ENCODE results near the gene TRIM45. TPM values are rescaled to one million over a fixed set of nuclear protein-coding genes. Genes with fewer than 3 reads are reported as not detected.
"Not testable (repeated sequence)": the region's sequence is repeated elsewhere in the genome, so short reads cannot be mapped to it uniquely, and the experiment has no call there.

The TRIM45 gene
- total RNA-seq, 2 experiments from 2014 or later: 0.25 to 0.88 TPM

- H3K4me1 Mint-ChIP-seq (ENCODE audit: low read depth): peaks cover 6% of the 10 kb centered on the region
- Histone ChIP-seq H3K4me1 (ENCODE audit: insufficient read depth, low read length) (no peaks in the 10 kb centered on the region), H3K9me3 (ENCODE audit: control insufficient read depth in 1 of 2, insufficient read depth in 1 of 2, low read length in 2 of 2) (no peaks in the 10 kb centered on the region), H3K4me3 (ENCODE audit: low read length) (no peak overlapping the region), H3K27me3 (ENCODE audit: control insufficient read depth in 1 of 2, insufficient read depth in 2 of 2, low read length in 2 of 2) (no peaks in the 10 kb centered on the region), H3K36me3 (ENCODE audit: insufficient read depth, low read length) (peaks cover 7% of the 10 kb centered on the region), H3K27ac (ENCODE audit: low read depth in 1 of 2, low read length in 2 of 2) (no peak overlapping the region)
- H3K9me3 Mint-ChIP-seq: no peaks in the 10 kb centered on the region
- ChIA-PET POLR2A (no interaction called here), CTCF (interaction anchor here (0.6 to 0.7 kb wide), 2 partner anchors 10 to 22 kb away, joined by 3 read pairs; no protein-coding TSS in a partner anchor)
- peak in 1 of 14 experiments; percentile 25 for DNase-seq
- no peak overlapping the region for H3K4me3 Mint-ChIP-seq
- peaks cover 16% of the 10 kb centered on the region for H3K36me3 Mint-ChIP-seq (ENCODE audit: low read depth)
- ATAC-seq (ENCODE audit: poor library complexity): no peak
- H3K27me3 Mint-ChIP-seq: no peaks in the 10 kb centered on the region
- intact Hi-C loops (cut with DNase I, micrococcal nuclease): no loop called here
- H3K27ac Mint-ChIP-seq: no peak overlapping the region
- no peak for TF ChIP-seq CTCF (IDR thresholded peaks at IDR 0.05)
Measured at GRCh38 chr1:117106478-117106877, 15.1 kb downstream of the TRIM45 start.

- Histone ChIP-seq H3K27ac (ENCODE audit: low read depth in 1 of 2, low read length in 2 of 2) (no peak overlapping the region), H3K4me1 (ENCODE audit: insufficient read depth, low read length) (no peaks in the 10 kb centered on the region), H3K27me3 (ENCODE audit: control insufficient read depth in 1 of 2, insufficient read depth in 2 of 2, low read length in 2 of 2) (no peaks in the 10 kb centered on the region), H3K9me3 (ENCODE audit: control insufficient read depth in 1 of 2, insufficient read depth in 1 of 2, low read length in 2 of 2) (no peaks in the 10 kb centered on the region), H3K36me3 (ENCODE audit: insufficient read depth, low read length) (peaks cover 12% of the 10 kb centered on the region), H3K4me3 (ENCODE audit: low read length) (no peak overlapping the region)
- DNase-seq (no peak), ATAC-seq (ENCODE audit: poor library complexity) (no peak)
- Mint-ChIP-seq H3K27ac (no peak overlapping the region), H3K4me1 (ENCODE audit: low read depth) (peaks cover 6% of the 10 kb centered on the region), H3K36me3 (ENCODE audit: low read depth) (peaks cover 23% of the 10 kb centered on the region), H3K4me3 (no peak overlapping the region), H3K9me3 (no peaks in the 10 kb centered on the region), H3K27me3 (no peaks in the 10 kb centered on the region)
- intact Hi-C loops (cut with DNase I, micrococcal nuclease): no loop called here
- no peak for TF ChIP-seq CTCF (IDR thresholded peaks at IDR 0.05)
- POLR2A ChIA-PET: no interaction called here
- CTCF ChIA-PET: no interaction called here
Measured at GRCh38 chr1:117105722-117106121, 15.8 kb downstream of the TRIM45 start.

- CTCF ChIA-PET: no interaction called here
- H3K36me3 Mint-ChIP-seq (ENCODE audit: low read depth): peaks cover 30% of the 10 kb centered on the region
Measured at GRCh38 chr1:117104986-117105385, 16.6 kb downstream of the TRIM45 start.

DNA sequence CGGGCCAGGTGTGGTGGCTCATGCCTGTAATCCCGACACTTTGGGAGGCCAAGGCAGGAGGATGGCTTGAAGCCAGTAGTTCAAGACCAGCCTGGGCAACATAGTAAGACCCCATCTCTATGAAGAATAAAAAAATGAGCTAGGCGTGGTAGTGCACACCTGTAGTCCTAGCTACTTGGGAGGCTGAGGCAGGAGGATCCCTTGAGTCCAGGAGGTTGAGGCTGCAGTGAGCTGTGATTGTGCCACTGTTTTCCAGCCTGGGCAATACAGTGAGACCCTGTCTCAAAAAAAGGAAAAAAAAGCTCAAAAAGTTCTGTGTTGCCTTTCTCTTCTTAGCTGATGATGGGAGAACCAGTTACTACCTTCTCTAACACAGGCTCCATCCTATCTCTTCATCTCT, 19.7 kb downstream of the TRIM45 start:
- intact Hi-C loops (cut with DNase I, micrococcal nuclease); H3K27me3 Mint-ChIP-seq; H3K27ac Mint-ChIP-seq; H3K4me3 Mint-ChIP-seq; POLR2A ChIA-PET; H3K4me1 ChIP-seq (ENCODE audit: insufficient read depth, low read length); H3K9me3 ChIP-seq (ENCODE audit: control insufficient read depth in 1 of 2, insufficient read depth in 1 of 2, low read length in 2 of 2); CTCF ChIA-PET; H3K4me1 Mint-ChIP-seq (ENCODE audit: low read depth); H3K4me3 ChIP-seq (ENCODE audit: low read length); H3K27me3 ChIP-seq (ENCODE audit: control insufficient read depth in 1 of 2, insufficient read depth in 2 of 2, low read length in 2 of 2); H3K9me3 Mint-ChIP-seq; DNase-seq; ATAC-seq (ENCODE audit: poor library complexity); H3K27ac ChIP-seq (ENCODE audit: low read depth in 1 of 2, low read length in 2 of 2): not testable (repeated sequence)
- peaks cover 62% of the 10 kb centered on the region for H3K36me3 Mint-ChIP-seq (ENCODE audit: low read depth)
- peaks cover 41% of the 10 kb centered on the region for H3K36me3 ChIP-seq (ENCODE audit: insufficient read depth, low read length)

More at GRCh38 chr1:117104986-117105385, 16.6 kb downstream of the TRIM45 start:
- POLR2A ChIA-PET: no interaction called here
- Mint-ChIP-seq H3K27ac (no peak overlapping the region), H3K4me1 (ENCODE audit: low read depth) (peaks cover 6% of the 10 kb centered on the region), H3K9me3 (no peaks in the 10 kb centered on the region), H3K27me3 (no peaks in the 10 kb centered on the region), H3K4me3 (no peak overlapping the region)
- H3K36me3 ChIP-seq (ENCODE audit: insufficient read depth, low read length): peaks cover 19% of the 10 kb centered on the region
- DNase-seq: no peak
- H3K9me3 ChIP-seq (ENCODE audit: control insufficient read depth in 1 of 2, insufficient read depth in 1 of 2, low read length in 2 of 2): no peaks in the 10 kb centered on the region
- no peak overlapping the region for H3K27ac ChIP-seq (ENCODE audit: low read depth in 1 of 2, low read length in 2 of 2)
- no peak for ATAC-seq (ENCODE audit: poor library complexity)
- intact Hi-C loops (cut with DNase I, micrococcal nuclease): no loop called here
- no peak overlapping the region for H3K4me3 ChIP-seq (ENCODE audit: low read length)
- H3K4me1 ChIP-seq (ENCODE audit: insufficient read depth, low read length): no peaks in the 10 kb centered on the region
- no peaks in the 10 kb centered on the region for H3K27me3 ChIP-seq (ENCODE audit: control insufficient read depth in 1 of 2, insufficient read depth in 2 of 2, low read length in 2 of 2)
- no peak for TF ChIP-seq CTCF (IDR thresholded peaks at IDR 0.05)

Data from CD4-positive, alpha-beta T cell (primary cell).